Measurements from ENCODE around the gene IL6R. TPM values are rescaled to one million over a fixed set of nuclear protein-coding genes. Genes with fewer than 3 reads are reported as not detected.

The IL6R gene
- polyA plus RNA-seq, 5 donors, result 3.9 to 5.7 (median 5.2) TPM

- DNase-seq, result no peak
These were observed 98.8 kb downstream of the IL6R start for GRCh38 chr1:154503898-154504297.

GRCh38 chr1:154512760-154513159 is 107.6 kb downstream of the IL6R start:
- DNase-seq, result no peak

GRCh38 chr1:154514066-154514553 is 109.0 kb downstream of the IL6R start:
- no peak for DNase-seq

GRCh38 chr1:154517661-154518060 is 112.5 kb downstream of the IL6R start:
- no peak for DNase-seq

Other genes starting within 250 kb of the IL6R start
- 100 to 1,000 TPM; 234 to 271 (median 253) TPM for gene TPM3, start 213.2 kb upstream of the IL6R start, polyA plus RNA-seq (ENCODE audit: insufficient read depth in 1 of 5, insufficient read length in 5 of 5, low replicate concordance in 1 of 5)
- gene CFAP141, start 199.0 kb upstream of the IL6R start, polyA plus RNA-seq (ENCODE audit: insufficient read depth in 1 of 5, insufficient read length in 5 of 5, low replicate concordance in 1 of 5), result 1 to 10 TPM in 4 of 5 donors, not detected in 1; 2.7 to 6.5 (median 3.8) TPM
- gene UBAP2L, start 184.4 kb upstream of the IL6R start, polyA plus RNA-seq (ENCODE audit: insufficient read depth in 1 of 5, insufficient read length in 5 of 5, low replicate concordance in 1 of 5), result 100 to 1,000 TPM; 146 to 182 (median 173) TPM
- gene HAX1, start 132.7 kb upstream of the IL6R start, polyA plus RNA-seq (ENCODE audit: insufficient read depth in 1 of 5, insufficient read length in 5 of 5, low replicate concordance in 1 of 5), result 10 to 100 TPM; 73.2 to 81.0 (median 79.2) TPM
- under 1 TPM; 0.14 to 0.40 (median 0.21) TPM for gene AQP10, start 84.2 kb upstream of the IL6R start, polyA plus RNA-seq (ENCODE audit: insufficient read depth in 1 of 5, insufficient read length in 5 of 5, low replicate concordance in 1 of 5)
- gene ATP8B2, start 79.8 kb upstream of the IL6R start, polyA plus RNA-seq (ENCODE audit: insufficient read depth in 1 of 5, insufficient read length in 5 of 5, low replicate concordance in 1 of 5), result 10 to 100 TPM; 28.3 to 38.3 (median 35.3) TPM
- gene TDRD10, start 96.9 kb downstream of the IL6R start, polyA plus RNA-seq (ENCODE audit: insufficient read depth in 1 of 5, insufficient read length in 5 of 5, low replicate concordance in 1 of 5), result 1 to 10 TPM; 1.9 to 4.5 (median 3.1) TPM
- gene SHE, start 97.1 kb downstream of the IL6R start, polyA plus RNA-seq (ENCODE audit: insufficient read depth in 1 of 5, insufficient read length in 5 of 5, low replicate concordance in 1 of 5), result 10 to 100 TPM; 16.9 to 20.7 (median 18.3) TPM
- gene UBE2Q1, start 153.3 kb downstream of the IL6R start, polyA plus RNA-seq (ENCODE audit: insufficient read depth in 1 of 5, insufficient read length in 5 of 5, low replicate concordance in 1 of 5), result 100 to 1,000 TPM in 4 of 5 donors, 10 to 100 TPM in 1; 90.2 to 111 (median 107) TPM
- gene CHRNB2, start 162.4 kb downstream of the IL6R start, polyA plus RNA-seq (ENCODE audit: insufficient read depth in 1 of 5, insufficient read length in 5 of 5, low replicate concordance in 1 of 5), result under 1 TPM; 0.41 to 0.68 (median 0.60) TPM
- 100 to 1,000 TPM; 123 to 154 (median 139) TPM for gene ADAR, start 202.8 kb downstream of the IL6R start, polyA plus RNA-seq (ENCODE audit: insufficient read depth in 1 of 5, insufficient read length in 5 of 5, low replicate concordance in 1 of 5)